AG09319 (cell line): ENCODE measurements around the gene PRKCB.

Experiments
- DNase-seq: peaks from one replicate; pipeline ENCODE4 v3.0.0-alpha.2; 2010; ENCODE audit warnings: low read depth; ENCODE audit errors: extremely low read depth
- CTCF ChIP-seq: IDR thresholded peaks from 2 replicates; pipeline ENCODE4 v1.5.1; 2011; ENCODE audit warnings: low read depth, mild to moderate bottlenecking, inconsistent platforms, low read length, moderate library complexity

The PRKCB gene

DNA sequence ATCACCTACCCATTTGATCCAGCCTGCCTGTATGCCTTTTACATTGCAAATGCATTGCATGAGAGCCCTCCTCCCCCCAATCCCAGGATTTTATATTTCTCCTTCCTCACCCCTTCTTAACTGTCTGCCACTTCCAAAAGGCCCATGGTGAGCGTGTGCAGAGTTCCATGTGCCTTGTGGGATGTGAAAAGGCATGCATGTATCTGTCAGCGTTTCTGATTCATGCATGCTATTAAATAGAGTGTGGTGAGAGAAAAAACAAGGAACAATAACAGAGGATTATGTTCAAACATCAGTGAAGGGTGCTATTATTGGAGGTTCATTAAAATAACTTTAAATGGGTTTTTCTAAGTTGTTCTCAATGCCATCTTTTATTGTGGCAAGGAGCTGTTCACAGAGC, 359.4 kb downstream of the PRKCB start:
- no peak for DNase-seq
- no peak for TF ChIP-seq CTCF

DNA sequence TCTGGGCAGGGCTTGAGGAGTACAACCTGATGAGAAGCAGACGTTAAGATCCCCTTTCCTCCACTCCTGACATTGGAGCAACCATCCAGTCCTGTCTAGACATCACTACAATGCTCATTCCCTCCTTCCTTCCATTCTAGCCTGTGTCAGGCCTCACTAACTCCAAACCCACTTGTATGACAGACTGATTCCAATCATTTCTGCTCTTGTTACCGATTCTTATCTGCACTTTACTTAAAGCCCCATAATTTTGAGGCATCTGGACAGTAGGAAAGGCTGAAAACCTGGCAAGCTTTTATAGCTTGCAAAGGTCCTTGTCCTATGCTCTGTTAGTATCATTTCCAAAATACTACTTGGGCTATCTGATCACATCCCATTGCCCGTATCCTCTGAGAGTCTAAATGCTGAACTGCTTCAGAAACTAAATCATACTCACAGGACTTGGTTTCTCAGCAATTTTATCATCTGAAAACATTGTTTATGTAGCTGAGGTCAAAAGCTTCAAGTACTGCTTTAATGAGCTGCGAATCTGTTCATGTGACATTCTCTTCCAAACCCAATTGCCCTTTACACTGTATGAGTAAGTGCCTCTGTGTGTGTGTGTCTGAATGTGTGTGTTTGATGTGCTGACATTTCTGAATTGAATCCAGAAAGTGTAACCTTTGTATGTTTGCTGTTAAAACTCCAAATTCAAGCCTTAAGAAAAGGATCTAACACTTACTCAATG, 363.2 kb downstream of the PRKCB start:
- no peak for TF ChIP-seq CTCF
- no peak for DNase-seq

GRCh38 chr16:24203675-24204074, 367.9 kb downstream of the PRKCB start:
- TF ChIP-seq CTCF = no peak
- DNase-seq = no peak

DNA sequence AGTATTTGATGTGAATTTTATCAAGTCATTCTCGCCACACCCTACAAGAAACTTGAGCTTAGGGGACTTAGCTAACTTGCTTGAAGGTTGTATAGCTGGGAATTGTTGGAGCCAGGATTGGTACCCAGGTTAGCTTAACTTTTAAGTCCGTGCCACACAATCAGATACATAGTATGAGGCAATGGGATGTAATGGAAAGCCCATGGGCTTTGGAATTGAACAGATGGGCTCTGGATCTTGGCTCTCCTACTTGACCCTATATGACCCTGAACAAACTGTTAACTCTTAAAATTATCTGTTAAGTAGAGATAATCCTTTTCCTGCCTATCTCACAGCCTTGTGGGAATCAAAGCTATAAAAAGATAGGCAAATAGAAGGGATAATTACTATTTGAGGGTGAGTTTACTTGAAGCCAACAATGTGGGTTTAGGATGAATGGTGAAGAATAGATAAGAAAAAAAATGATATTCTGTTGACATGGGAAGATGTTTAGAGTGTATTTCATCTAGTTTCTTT, 368.4 kb downstream of the PRKCB start:
- DNase-seq = no peak
- TF ChIP-seq CTCF = no peak

DNA sequence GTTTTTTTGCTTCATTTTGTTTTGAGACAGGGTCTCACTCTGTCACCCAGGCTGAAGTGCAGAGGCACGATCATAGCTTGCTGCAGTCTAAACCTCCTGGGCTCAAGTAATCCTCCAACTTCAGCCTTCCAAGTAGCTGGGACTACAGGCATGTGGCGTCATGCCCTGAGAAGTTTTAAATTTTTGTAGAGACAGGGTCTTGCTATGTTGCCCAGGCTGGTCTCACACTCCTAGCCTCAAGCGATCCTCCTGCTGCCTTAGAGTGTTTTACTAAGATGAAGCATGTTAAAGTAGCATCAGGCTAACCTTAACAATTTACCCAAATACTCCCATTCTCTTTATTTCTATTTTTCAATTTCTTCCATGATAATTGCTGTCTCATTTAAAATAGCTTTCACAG, 371.1 kb downstream of the PRKCB start:
- no peak for DNase-seq
- TF ChIP-seq CTCF = no peak

GRCh38 chr16:24208710-24209109, 372.9 kb downstream of the PRKCB start:
- DNase-seq = no peak
- no peak for TF ChIP-seq CTCF

DNA sequence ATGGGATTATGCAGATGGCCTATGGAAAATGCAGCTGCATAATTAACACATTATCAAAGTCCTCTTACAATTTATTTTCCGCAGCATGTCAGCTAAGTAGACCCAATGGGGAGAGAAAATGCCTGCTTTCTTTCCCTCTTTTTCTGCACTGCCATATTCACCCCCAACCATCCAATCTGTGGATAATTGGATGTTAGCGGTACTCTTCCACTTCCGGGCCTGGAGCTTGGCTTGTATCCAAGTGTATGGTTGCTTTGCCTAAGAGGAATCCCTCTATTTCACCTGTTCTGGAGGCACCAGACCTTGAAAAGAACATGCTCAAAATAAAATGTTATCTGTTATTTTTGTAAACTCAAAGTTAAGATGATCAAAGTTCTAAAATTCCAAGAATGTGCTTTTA, 379.2 kb downstream of the PRKCB start:
- no peak for TF ChIP-seq CTCF
- DNase-seq = no peak
